Small intestine (tissue), 7 donors: Measurements from ENCODE around the gene NFKBIB. TPM values are rescaled to one million over a fixed set of nuclear protein-coding genes. Genes with fewer than 3 reads are reported as not detected.

Experiments
- DNase-seq, 2 donors: peaks; one replicate each; pipeline versions ENCODE4 v3.0.0 to v3.0.0-alpha.2; 2013
- FAIRE-seq: peaks from 2 replicates; lab custom pipeline; 2012; peaks lifted over from hg19 to GRCh38; lab: Jason Lieb, UNC
- H3K27ac ChIP-seq, 3 donors: one replicate each; pipeline ENCODE4 v1.5.1; 2013; ENCODE audit warnings: low read length in 2 of 3, mild to moderate bottlenecking in 2 of 3, control low read depth in 1 of 3, inconsistent platforms in 1 of 3, low read depth in 1 of 3, moderate library complexity in 1 of 3
- H3K27me3 ChIP-seq, 3 donors: one replicate each; pipeline ENCODE4 v1.6.1; 2013; ENCODE audit warnings: low read length in 3 of 3, inconsistent platforms in 1 of 3; ENCODE audit not compliant: control insufficient read depth in 3 of 3, insufficient read depth in 3 of 3
- H3K36me3 ChIP-seq, 3 donors: one replicate each; pipeline ENCODE4 v1.6.1; 2013; ENCODE audit warnings: low read length in 3 of 3, inconsistent platforms in 1 of 3, low read depth in 1 of 3, mild to moderate bottlenecking in 1 of 3, moderate library complexity in 1 of 3; ENCODE audit not compliant: control insufficient read depth in 3 of 3, insufficient read depth in 2 of 3
- H3K4me1 ChIP-seq, 3 donors: one replicate each; pipeline ENCODE4 v1.6.1; 2013; ENCODE audit warnings: low read length in 2 of 3, inconsistent platforms in 1 of 3, low read depth in 1 of 3, mild to moderate bottlenecking in 1 of 3, moderate library complexity in 1 of 3; ENCODE audit not compliant: control insufficient read depth in 3 of 3, insufficient read depth in 2 of 3
- H3K4me3 ChIP-seq, 3 donors: one replicate each; pipeline ENCODE4 v1.5.1; 2013; ENCODE audit warnings: low read length in 3 of 3, control low read depth in 1 of 3, inconsistent platforms in 1 of 3, low read depth in 1 of 3, mild to moderate bottlenecking in 1 of 3, moderate library complexity in 1 of 3
- H3K9me3 ChIP-seq, 2 donors: one replicate each; pipeline ENCODE4 v1.6.1; 2013; ENCODE audit warnings: low read depth in 1 of 2, low read length in 1 of 2; ENCODE audit not compliant: control insufficient read depth in 2 of 2, insufficient read depth in 1 of 2
- WGBS, 3 donors: extraction: QIAGEN DNeasy Blood & Tissue Kit; methylation state at CpG; one replicate each; pipeline ENCODE4 v1.1.7; 2013; 5-methylcytosine and 5-hydroxymethylcytosine counted together
- polyA plus RNA-seq, 4 donors: library from polyadenylated mRNA; stranded (reverse) in 3 of 4; unstranded in 1 of 4; fragments of 200-250 nt in 3 of 4; fragments of 120-200 nt in 1 of 4; gene quantifications; one replicate each; pipeline versions ENCODE4 v1.2.1 to v1.2.3, GENCODE V29; 2013
- donor health status: healthy with polysubstance abuse.
- donor health status: control.
- donor health status: control.
- donor health status: Bipolar disorder and iron deficiency.
- donor health status: healthy.

NFKBIB gene
- polyA plus RNA-seq, 4 donors: 16.9 to 45.4 (median 43.8) TPM

- no peaks in the 10 kb centered on the region for H3K27me3 ChIP-seq
- no peaks in the 10 kb centered on the region for H3K4me1 ChIP-seq
- no peak overlapping the region for H3K4me3 ChIP-seq
- H3K36me3 ChIP-seq: peaks cover 3 to 79% (median 8%) of the 10 kb centered on the region in 3 donors
- DNase-seq: no peak
- H3K27ac ChIP-seq: no peak overlapping the region
- 89% methylated on average over 6 of the region's 6 CpGs for WGBS, 3 donors
- no peak for FAIRE-seq
- H3K9me3 ChIP-seq: no peaks in the 10 kb centered on the region
Measured at GRCh38 chr19:38891771-38892170, 8.0 kb upstream of the NFKBIB start.

GRCh38 chr19:38892841-38893240 is 6.9 kb upstream of the NFKBIB start:
- H3K9me3 ChIP-seq: no peaks in the 10 kb centered on the region
- H3K27ac ChIP-seq: no peak overlapping the region
- DNase-seq (no peak), FAIRE-seq (no peak)
- 83 to 93% (median 85%) methylated on average over 5 of the region's 5 CpGs for WGBS, 3 donors
- no peaks in the 10 kb centered on the region for H3K4me1 ChIP-seq
- peaks cover 3 to 74% (median 8%) of the 10 kb centered on the region in 3 donors for H3K36me3 ChIP-seq
- no peak overlapping the region for H3K4me3 ChIP-seq
- no peaks in the 10 kb centered on the region for H3K27me3 ChIP-seq

DNA sequence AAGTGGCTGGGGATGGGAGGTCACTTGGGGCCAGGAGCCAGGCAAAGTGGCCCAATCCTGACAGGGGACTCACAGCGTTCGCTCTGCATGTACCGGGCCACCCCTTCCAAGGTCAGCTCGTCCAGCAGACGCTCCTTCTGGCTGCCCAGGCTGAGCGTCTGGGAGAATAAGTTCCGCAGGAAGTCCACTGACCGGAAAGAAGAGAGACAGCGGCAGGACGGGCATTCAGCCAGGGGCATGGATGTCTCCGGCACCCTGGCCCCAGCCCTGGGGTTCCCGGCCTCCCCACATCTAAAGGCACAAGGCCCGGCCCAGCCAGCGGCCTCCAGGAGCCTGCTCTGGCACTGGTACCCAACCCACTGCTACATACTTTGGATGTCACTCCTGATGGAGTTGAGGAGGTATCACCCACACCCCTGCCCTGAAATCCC is 6.4 kb upstream of the NFKBIB start:
- Histone ChIP-seq H3K27ac (no peak overlapping the region), H3K4me1 (peaks cover 0 to 3% (median 0%) of the 10 kb centered on the region in 3 donors), H3K27me3 (no peaks in the 10 kb centered on the region), H3K9me3 (no peaks in the 10 kb centered on the region), H3K36me3 (peaks cover 3 to 70% (median 8%) of the 10 kb centered on the region in 3 donors), H3K4me3 (no peak overlapping the region)
- no peak for FAIRE-seq
- DNase-seq: no peak
- WGBS, 3 donors: 84 to 95% (median 91%) methylated on average over 12 to 14 of the region's 14 CpGs

DNA sequence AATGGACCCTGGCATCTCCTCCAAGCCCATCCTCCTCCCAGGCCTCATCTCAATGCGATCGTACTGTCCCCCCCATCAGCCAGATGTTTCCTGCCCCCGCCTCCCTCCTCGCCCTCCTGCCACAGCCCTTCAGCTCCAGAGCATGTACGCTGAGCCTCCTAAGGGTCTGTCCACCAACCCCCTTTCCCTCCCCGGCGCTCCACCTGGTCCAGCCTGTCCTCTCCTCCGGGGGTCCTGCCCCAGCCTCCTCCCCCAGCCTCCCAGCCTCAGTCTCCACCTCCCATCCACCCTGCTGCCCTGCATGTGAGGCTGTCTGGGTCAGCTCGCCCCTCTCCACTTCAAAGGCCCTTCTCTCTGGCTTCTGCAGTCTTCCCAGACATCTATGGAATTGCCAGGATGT is 4.8 kb upstream of the NFKBIB start:
- DNase-seq (no peak), FAIRE-seq (no peak)
- Histone ChIP-seq H3K27me3 (no peaks in the 10 kb centered on the region), H3K27ac (no peak overlapping the region), H3K4me3 (no peak overlapping the region), H3K36me3 (peaks cover 0 to 54% (median 0%) of the 10 kb centered on the region in 3 donors), H3K4me1 (peaks cover 0 to 11% (median 0%) of the 10 kb centered on the region in 3 donors), H3K9me3 (no peaks in the 10 kb centered on the region)
- 73 to 83% (median 79%) methylated on average over 9 of the region's 9 CpGs for WGBS, 3 donors

DNA sequence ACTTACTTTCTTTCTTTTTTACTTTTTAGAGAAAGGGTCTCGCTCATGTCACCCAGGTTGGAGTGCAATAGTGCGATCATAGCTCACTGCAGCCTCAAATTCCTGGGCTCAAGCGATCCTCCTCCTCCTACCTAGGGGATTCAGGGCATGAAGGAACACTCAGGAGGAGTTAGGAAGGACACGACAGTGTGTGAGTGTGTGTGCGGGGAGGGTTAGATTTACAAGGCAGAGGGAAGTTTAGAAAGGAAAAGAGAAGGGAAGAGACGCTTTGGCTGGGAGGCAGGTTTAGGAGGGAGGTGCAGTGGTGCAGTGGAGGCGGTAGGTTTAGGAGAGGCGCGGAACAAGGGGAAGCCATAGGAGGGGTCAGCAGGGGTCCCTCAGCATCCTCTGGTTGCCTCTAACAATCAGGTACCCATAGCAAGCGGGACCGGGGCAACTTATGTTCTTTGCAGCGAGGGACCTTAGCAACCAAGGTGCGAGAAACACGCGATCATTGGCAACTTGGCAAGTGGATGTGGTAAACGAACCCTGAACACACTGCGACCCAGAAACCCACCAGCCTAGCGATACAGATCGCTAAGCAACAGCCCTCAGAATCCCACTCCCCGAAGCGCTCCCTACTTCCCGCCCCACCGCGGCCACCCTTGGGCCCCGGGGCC is 852 bp upstream of the NFKBIB start:
- Histone ChIP-seq H3K27me3 (no peaks in the 10 kb centered on the region), H3K9me3 (peaks cover 0 to 5% of the 10 kb centered on the region in 2 donors), H3K27ac (peak overlapping the region; percentile 76 to 91 (median 80)), H3K4me1 (peaks cover 0 to 11% (median 0%) of the 10 kb centered on the region in 3 donors), H3K36me3 (peaks cover 0 to 25% (median 0%) of the 10 kb centered on the region in 3 donors), H3K4me3 (peak overlapping the region; percentile 65 to 80 (median 79))
- FAIRE-seq: no peak
- WGBS, 3 donors: 4 to 8% (median 7%) methylated on average over 25 of the region's 25 CpGs
- peak; percentile 28 to 35 for DNase-seq

GRCh38 chr19:38900202-38900629 is 447 bp downstream of the NFKBIB start:
- no peak for FAIRE-seq
- Histone ChIP-seq H3K36me3 (peaks cover under 1 to 22% (median 1%) of the 10 kb centered on the region in 3 donors), H3K4me3 (peak overlapping the region; percentile 64 to 82 (median 82)), H3K9me3 (peaks cover 0 to 5% of the 10 kb centered on the region in 2 donors), H3K27me3 (no peaks in the 10 kb centered on the region), H3K4me1 (peaks cover 0 to 11% (median 0%) of the 10 kb centered on the region in 3 donors), H3K27ac (peak overlapping the region; percentile 69 to 87 (median 76))
- no peak for DNase-seq
- 0 to 2% (median 0%) methylated on average over 8 of the region's 8 CpGs for WGBS, 3 donors

DNA sequence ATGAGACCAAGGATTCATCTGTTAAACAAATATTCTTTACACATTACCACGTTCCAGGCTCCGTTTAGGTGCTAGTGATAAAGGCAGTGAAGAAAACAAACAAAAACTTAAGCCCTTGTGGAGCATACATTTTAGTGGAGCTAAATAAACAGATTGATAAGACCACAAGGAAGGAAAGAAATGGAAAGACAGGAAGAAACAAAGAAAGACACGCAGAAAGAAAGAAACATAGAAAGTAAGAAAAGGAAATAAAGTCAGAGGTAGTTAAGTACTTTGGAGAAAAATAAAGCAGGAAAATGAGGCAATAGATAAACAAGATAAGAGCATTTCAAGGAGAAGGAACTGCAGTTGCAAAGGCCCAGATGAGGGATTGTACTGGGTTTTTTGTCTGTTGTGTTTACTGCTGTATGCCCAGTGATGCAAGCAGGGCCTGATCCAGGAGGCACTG is 998 bp downstream of the NFKBIB start:
- Histone ChIP-seq H3K4me3 (peak overlapping the region in 2 of 3 donors; percentile 64 to 82), H3K4me1 (peaks cover 0 to 11% (median 0%) of the 10 kb centered on the region in 3 donors), H3K27ac (peak overlapping the region in 1 of 3 donors; percentile 69), H3K36me3 (peaks cover 5 to 25% (median 6%) of the 10 kb centered on the region in 3 donors), H3K9me3 (peaks cover 0 to 5% of the 10 kb centered on the region in 2 donors), H3K27me3 (no peaks in the 10 kb centered on the region)
- DNase-seq (peak in 1 of 2 donors; percentile 34), FAIRE-seq (no peak)
- 6 to 20% (median 17%) methylated on average over 3 of the region's 3 CpGs for WGBS, 3 donors

DNA sequence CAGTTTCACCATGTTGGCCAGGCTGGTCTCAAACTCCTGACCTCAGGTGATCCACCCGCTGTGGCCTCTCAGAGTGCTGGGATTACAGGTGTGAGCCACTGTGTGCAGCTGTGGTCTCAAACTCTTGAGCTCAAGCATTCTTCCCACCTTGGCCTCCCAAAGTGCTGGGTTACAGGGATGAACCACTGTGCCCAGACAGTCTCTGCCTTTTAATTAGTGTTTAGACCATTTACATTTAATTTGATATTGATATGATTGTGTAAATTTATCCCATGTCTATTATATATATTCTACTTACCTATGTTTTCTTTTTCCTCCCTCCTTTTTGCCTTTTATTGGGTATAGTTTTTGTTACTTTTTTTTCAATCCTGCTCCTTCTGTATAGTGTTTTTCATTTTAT is 1.9 kb downstream of the NFKBIB start:
- DNase-seq (no peak), FAIRE-seq (no peak)
- Histone ChIP-seq H3K36me3 (peaks cover 5 to 30% (median 8%) of the 10 kb centered on the region in 3 donors), H3K4me3 (no peak overlapping the region), H3K27ac (no peak overlapping the region), H3K27me3 (no peaks in the 10 kb centered on the region), H3K9me3 (peaks cover 0 to 5% of the 10 kb centered on the region in 2 donors), H3K4me1 (peaks cover 0 to 11% (median 0%) of the 10 kb centered on the region in 3 donors)
- WGBS, 3 donors: 96 to 100% (median 100%) methylated on average over 1 of the region's 1 CpG
